ENCODE results near the gene SPOCK3. TPM values are rescaled to one million over a fixed set of nuclear protein-coding genes. Genes with fewer than 3 reads are reported as not detected.
"Not testable (repeated sequence)": the region's sequence is repeated elsewhere in the genome, so short reads cannot be mapped to it uniquely, and the experiment has no call there.

The SPOCK3 gene
- polyA plus RNA-seq, 1 experiment: not detected

DNA sequence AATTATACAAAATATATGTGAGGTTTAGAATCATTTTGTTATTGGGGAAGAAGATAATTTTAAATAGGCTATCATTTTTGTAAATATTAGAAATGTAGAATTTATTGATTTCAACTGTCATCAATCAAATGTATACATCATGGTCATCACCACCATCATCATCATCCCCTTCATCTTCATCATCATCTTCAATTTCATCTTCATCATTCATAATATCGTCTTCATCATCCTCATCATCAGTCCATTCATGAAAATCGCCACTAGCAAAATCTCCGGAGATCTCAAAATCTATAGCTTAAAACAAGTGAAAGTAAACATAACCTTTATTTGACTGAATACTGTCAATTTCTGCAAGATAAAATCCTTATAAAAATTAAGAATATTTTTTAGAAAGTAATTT, 499.5 kb downstream of the SPOCK3 start:
- TF ChIP-seq, protein P1, sequence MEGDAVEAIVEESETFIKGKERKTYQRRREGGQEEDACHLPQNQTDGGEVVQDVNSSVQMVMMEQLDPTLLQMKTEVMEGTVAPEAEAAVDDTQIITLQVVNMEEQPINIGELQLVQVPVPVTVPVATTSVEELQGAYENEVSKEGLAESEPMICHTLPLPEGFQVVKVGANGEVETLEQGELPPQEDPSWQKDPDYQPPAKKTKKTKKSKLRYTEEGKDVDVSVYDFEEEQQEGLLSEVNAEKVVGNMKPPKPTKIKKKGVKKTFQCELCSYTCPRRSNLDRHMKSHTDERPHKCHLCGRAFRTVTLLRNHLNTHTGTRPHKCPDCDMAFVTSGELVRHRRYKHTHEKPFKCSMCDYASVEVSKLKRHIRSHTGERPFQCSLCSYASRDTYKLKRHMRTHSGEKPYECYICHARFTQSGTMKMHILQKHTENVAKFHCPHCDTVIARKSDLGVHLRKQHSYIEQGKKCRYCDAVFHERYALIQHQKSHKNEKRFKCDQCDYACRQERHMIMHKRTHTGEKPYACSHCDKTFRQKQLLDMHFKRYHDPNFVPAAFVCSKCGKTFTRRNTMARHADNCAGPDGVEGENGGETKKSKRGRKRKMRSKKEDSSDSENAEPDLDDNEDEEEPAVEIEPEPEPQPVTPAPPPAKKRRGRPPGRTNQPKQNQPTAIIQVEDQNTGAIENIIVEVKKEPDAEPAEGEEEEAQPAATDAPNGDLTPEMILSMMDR (IDR thresholded peaks at IDR 0.05; ENCODE audit: insufficient read depth, low read depth, low read length): no peak
- ChIA-PET POLR2A (no interaction called here), CTCF (no interaction called here)
- H3K36me3 ChIP-seq (ENCODE audit: control insufficient read depth, insufficient read depth, low read length): no peaks in the 10 kb centered on the region
- DNase-seq (ENCODE audit: low read depth): no peak
- no peak overlapping the region for H3K4me3 ChIP-seq (ENCODE audit: low read depth, low read length)
- H3K27me3 ChIP-seq (ENCODE audit: control insufficient read depth, insufficient read depth, low read length): no peaks in the 10 kb centered on the region

DNA sequence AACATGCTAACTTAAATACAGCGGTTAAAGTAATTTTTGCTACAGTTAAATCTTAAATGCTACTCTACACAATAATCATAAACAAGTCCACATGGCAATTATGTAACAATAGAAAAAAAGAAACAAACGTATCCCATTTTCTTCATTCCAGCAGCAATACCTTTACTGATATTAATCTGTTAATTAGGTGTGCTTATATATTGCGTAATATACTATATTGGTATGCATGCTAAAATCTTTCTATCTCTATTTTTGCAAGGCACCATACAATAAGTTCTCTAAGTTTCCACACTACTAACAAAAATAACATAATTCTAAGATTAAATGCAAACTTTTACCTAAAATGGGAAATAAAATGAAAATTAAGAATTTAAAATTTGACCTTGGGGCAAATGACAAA, 500.6 kb downstream of the SPOCK3 start:
- ChIA-PET POLR2A (no interaction called here), CTCF (no interaction called here)
- TF ChIP-seq, protein P1 (IDR thresholded peaks at IDR 0.05; ENCODE audit: insufficient read depth, low read depth, low read length): no peak
- DNase-seq (ENCODE audit: low read depth): no peak
- H3K4me3 ChIP-seq (ENCODE audit: low read depth, low read length): no peak overlapping the region
- no peaks in the 10 kb centered on the region for H3K36me3 ChIP-seq (ENCODE audit: control insufficient read depth, insufficient read depth, low read length)
- H3K27me3 ChIP-seq (ENCODE audit: control insufficient read depth, insufficient read depth, low read length): no peaks in the 10 kb centered on the region

DNA sequence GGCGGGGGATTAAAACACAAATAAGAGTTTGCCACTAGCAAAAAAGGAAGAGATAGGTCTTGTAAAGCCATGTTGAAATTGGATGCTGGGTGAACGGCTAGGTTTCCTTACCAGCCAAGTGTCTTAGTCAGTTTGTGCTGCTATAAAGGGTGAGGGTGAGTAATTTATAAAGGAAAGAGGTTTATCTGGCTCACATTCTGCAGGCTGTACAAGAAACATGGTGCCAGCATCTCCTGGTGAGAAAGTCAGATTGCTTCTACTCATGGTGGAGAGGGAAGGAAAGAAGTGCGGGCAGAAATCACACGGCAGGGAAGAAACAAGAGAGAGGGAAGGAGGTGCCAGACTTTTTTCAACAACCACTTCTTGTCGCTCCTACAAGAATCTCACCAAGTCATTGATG, 507.5 kb downstream of the SPOCK3 start:
- DNase-seq (ENCODE audit: low read depth): no peak
- Histone ChIP-seq H3K36me3 (ENCODE audit: control insufficient read depth, insufficient read depth, low read length) (no peaks in the 10 kb centered on the region), H3K27me3 (ENCODE audit: control insufficient read depth, insufficient read depth, low read length) (no peaks in the 10 kb centered on the region), H3K4me3 (ENCODE audit: low read depth, low read length) (no peak overlapping the region)
- TF ChIP-seq, protein P1 (IDR thresholded peaks at IDR 0.05; ENCODE audit: insufficient read depth, low read depth, low read length): no peak
- CTCF ChIA-PET: no interaction called here
- POLR2A ChIA-PET: no interaction called here

DNA sequence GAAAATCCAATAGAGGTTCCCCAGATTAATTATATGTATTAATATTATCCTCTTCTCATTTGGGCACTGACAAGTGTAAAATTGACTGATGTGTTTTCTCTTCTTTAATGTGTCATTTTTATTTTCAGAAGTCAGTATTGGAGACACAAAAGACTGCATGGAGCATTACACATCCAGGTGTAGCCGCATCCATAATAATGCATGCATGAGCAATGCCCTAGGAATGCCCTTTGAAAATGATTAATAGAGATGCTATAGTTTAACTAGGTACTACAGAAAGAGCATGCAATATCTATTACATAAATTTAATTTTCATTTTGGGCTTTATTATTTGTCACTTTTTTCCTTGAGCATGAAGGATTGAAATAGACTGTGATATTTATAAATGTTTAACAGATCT, 509.9 kb downstream of the SPOCK3 start:
- no peaks in the 10 kb centered on the region for H3K36me3 ChIP-seq (ENCODE audit: control insufficient read depth, insufficient read depth, low read length)
- TF ChIP-seq, protein P1 (IDR thresholded peaks at IDR 0.05; ENCODE audit: insufficient read depth, low read depth, low read length): no peak
- CTCF ChIA-PET: no interaction called here
- no peak overlapping the region for H3K4me3 ChIP-seq (ENCODE audit: low read depth, low read length)
- no peaks in the 10 kb centered on the region for H3K27me3 ChIP-seq (ENCODE audit: control insufficient read depth, insufficient read depth, low read length)
- DNase-seq (ENCODE audit: low read depth): no peak
- POLR2A ChIA-PET: no interaction called here

DNA sequence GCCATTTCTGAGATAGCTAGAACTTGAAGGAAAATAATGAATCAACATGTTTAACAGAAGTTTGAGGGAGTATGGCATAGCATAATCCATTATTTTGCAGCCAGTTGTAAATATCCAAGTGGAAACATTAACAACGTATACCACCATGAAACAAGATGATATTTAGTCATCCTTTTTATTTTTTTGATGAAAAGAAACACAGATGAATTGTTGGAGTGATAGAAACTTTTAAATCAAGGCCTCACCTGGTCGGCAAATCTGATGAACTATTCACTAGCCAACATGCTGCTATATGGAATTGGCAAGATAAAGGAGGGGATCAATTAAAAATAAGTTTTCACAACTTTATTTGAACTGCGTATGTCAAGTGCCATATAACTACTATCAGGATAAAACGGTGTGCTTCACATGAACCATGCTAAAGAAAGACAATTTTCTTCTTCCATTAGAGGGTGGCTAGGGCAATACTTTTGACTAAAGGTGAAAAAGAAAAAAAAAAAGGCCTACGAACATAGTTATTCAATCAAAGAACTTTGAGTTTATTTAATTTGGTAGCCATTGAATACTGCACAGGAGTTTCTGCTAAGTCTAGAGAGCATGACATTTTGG, 510.7 kb downstream of the SPOCK3 start:
- no peaks in the 10 kb centered on the region for H3K36me3 ChIP-seq (ENCODE audit: control insufficient read depth, insufficient read depth, low read length)
- no peaks in the 10 kb centered on the region for H3K27me3 ChIP-seq (ENCODE audit: control insufficient read depth, insufficient read depth, low read length)
- CTCF ChIA-PET: no interaction called here
- no peak overlapping the region for H3K4me3 ChIP-seq (ENCODE audit: low read depth, low read length)
- no peak for DNase-seq (ENCODE audit: low read depth)
- POLR2A ChIA-PET: no interaction called here
- TF ChIP-seq, protein P1 (IDR thresholded peaks at IDR 0.05; ENCODE audit: insufficient read depth, low read depth, low read length): no peak

DNA sequence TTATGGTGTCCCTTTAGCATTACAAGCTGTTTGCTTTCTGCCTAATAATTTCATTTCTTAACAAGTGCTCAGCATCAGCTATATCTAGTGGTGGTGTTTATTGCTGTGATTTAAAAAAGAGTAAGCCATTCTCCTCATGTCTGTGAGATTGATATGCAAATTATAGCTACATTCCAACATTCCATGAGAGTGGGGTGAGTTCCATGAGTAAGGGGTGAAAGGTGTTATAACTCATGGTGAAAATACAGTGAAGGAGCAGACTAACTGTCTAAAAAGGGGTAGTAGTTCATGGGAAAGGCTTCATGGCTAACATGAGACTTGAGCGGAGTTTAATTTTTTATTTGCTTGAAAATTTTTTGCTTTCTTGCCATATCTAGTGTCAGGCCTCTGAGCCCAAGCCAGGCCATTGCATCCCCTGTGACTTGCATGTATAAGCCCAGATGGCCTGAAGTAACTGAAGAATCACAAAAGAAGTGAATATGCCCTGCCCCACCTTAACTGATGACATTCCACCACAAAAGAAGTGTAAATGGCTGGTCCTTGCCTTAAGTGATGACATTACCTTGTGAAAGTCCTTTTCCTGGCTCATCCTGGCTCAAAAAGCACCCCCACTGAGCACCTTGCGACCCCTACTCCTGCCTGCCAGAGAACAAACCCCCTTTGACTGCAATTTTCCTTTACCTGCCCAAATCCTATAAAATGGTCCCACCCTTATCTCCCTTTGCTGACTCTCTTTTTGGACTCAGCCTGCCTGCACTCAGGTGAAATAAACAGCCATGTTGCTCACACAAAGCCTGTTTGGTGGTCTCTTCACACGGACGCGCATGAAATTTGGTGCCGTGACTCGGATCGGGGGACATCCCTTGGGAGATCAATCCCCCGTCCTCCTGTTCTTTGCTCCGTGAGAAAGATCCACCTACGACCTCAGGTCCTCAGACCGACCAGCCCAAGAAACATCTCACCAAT, 518.3 kb downstream of the SPOCK3 start:
- POLR2A ChIA-PET: not testable (repeated sequence)

More for the DNA sequence above, 518.3 kb downstream of the SPOCK3 start:
- not testable (repeated sequence) for H3K36me3 ChIP-seq (ENCODE audit: control insufficient read depth, insufficient read depth, low read length); DNase-seq (ENCODE audit: low read depth); H3K4me3 ChIP-seq (ENCODE audit: low read depth, low read length); H3K27me3 ChIP-seq (ENCODE audit: control insufficient read depth, insufficient read depth, low read length)
- CTCF ChIA-PET: interaction anchor here (0.7 kb wide), 1 partner anchor 72 kb away, joined by 3 read pairs; no protein-coding TSS in a partner anchor

Data from BJ (cell line).